ENCODE data around the gene PSMD7.

GRCh38 chr16:74315059-74315458, 18.4 kb downstream of the PSMD7 start:
- no peak for TF ChIP-seq CTCF (IDR thresholded peaks at IDR 0.05)
- no peak for TF ChIP-seq POLR2A (IDR thresholded peaks at IDR 0.05)
